Right lobe of liver (tissue), 4 donors: ENCODE measurements around the gene NOXO1.

Experiments
- POLR2A ChIP-seq: fragments of 450-650 bp; IDR thresholded peaks from one replicate; pipeline ENCODE4 v1.6.1; 2017; ENCODE audit warnings: antibody characterized with exemption, mild to moderate bottlenecking
- TF ChIP-seq, protein P1 (sequence below), 4 donors: fragments of 200-600 bp in 3 of 4; fragments of 450-650 bp in 1 of 4; IDR thresholded peaks; one replicate each; pipeline versions ENCODE4 v1.5.1 to v1.8.0; 2016 to 2022; ENCODE audit warnings: antibody characterized with exemption in 4 of 4, mild to moderate bottlenecking in 2 of 4
- donor health status: DM: no; HTN: no; CAD: no.
- donor health status: DM: no; HTN: no; CAD: no.
- donor health status: DM: no; HTN: yes; CAD: no.

DNA sequence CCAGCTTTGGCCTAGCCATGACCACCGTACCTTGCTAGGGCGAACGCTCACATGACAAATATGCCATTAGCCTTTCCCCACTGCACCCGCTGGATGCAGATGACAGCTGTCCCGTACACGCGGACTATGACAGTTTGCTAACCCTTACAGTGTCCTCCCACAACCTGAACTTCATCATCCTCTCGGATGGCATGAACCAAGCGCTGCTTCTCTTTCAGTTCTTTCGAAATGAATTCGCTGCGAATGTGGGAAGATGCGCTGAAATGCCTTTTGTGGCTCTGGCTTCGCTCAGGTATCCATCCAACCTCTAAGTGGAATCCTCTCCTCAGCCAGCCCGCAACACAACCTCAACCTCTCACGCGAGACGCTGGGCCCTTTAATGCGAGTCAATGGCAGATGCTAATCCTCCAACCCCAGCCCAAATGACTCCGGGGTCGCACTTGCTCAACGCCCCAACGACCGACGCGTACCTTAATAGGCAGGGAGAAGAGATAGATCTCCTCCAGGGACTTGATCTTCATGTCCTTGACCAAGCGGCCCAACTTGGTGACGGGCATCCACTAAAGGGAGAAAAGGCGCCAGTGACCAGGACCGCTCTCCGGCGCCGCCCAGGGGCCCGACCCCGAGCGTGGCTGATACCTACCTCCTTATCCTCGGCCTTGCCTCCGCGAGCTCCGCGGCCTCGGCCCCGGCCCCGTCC is 17.3 kb downstream of the NOXO1 start:
- TF ChIP-seq, protein P1, sequence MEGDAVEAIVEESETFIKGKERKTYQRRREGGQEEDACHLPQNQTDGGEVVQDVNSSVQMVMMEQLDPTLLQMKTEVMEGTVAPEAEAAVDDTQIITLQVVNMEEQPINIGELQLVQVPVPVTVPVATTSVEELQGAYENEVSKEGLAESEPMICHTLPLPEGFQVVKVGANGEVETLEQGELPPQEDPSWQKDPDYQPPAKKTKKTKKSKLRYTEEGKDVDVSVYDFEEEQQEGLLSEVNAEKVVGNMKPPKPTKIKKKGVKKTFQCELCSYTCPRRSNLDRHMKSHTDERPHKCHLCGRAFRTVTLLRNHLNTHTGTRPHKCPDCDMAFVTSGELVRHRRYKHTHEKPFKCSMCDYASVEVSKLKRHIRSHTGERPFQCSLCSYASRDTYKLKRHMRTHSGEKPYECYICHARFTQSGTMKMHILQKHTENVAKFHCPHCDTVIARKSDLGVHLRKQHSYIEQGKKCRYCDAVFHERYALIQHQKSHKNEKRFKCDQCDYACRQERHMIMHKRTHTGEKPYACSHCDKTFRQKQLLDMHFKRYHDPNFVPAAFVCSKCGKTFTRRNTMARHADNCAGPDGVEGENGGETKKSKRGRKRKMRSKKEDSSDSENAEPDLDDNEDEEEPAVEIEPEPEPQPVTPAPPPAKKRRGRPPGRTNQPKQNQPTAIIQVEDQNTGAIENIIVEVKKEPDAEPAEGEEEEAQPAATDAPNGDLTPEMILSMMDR (IDR thresholded peaks at IDR 0.05): peak in 2 of 4 donors; percentile 3 to 35
- TF ChIP-seq POLR2A: no peak
